SK-N-SH treated with all-trans-retinoic acid at 6 μM for 48 hours (cell line): ENCODE results near the gene PDHB.

Source experiments
- ATAC-seq: fragments of 200-7000 bp; cut with Tn5 transposase; 3 replicates; pipeline ENCODE4 v1.9.1; 2020; ENCODE audit warnings: mild to moderate bottlenecking, moderate library complexity
- ARNTL ChIP-seq: fragments of 450-650 bp; formaldehyde crosslinking; IDR thresholded peaks from 2 replicates; pipeline ENCODE4 v1.5.0; 2020; ENCODE audit warnings: low read depth, mild to moderate bottlenecking, moderate library complexity, borderline replicate concordance
- BACH2 ChIP-seq: fragments of 250-450 bp; sonication (Bioruptor Pico); IDR thresholded peaks from 2 replicates; pipeline ENCODE4 v1.9.0; 2021; ENCODE audit warnings: mild to moderate bottlenecking, borderline replicate concordance
- CSRNP3 ChIP-seq: fragments of 250-450 bp; sonication (Bioruptor Pico); IDR thresholded peaks from 2 replicates; pipeline ENCODE4 v1.5.1; 2021; ENCODE audit warnings: mild to moderate bottlenecking, moderate library complexity
- ESRRG ChIP-seq: fragments of 250-450 bp; sonication (Bioruptor Pico); IDR thresholded peaks from 2 replicates; pipeline ENCODE4 v1.6.1; 2021; ENCODE audit warnings: mild to moderate bottlenecking
- PATZ1 ChIP-seq: fragments of 250-450 bp; sonication (Bioruptor Pico); IDR thresholded peaks from 2 replicates; pipeline ENCODE4 v1.8.0; 2020; ENCODE audit warnings: mild to moderate bottlenecking, moderate library complexity, borderline replicate concordance
- POU6F1 ChIP-seq: fragments of 250-450 bp; sonication (Bioruptor Pico); IDR thresholded peaks from 2 replicates; pipeline ENCODE4 v1.8.0; 2021; ENCODE audit warnings: low read depth, mild to moderate bottlenecking, moderate library complexity, borderline replicate concordance
- PPARA ChIP-seq: fragments of 250-450 bp; sonication (Bioruptor Pico); IDR thresholded peaks from 2 replicates; pipeline ENCODE4 v1.5.0; 2020; ENCODE audit warnings: mild to moderate bottlenecking, borderline replicate concordance
- RARB ChIP-seq: fragments of 250-450 bp; sonication (Bioruptor Pico); IDR thresholded peaks from 2 replicates; pipeline ENCODE4 v1.8.0; 2021; ENCODE audit warnings: mild to moderate bottlenecking, moderate library complexity
- SNAI2 ChIP-seq: fragments of 250-450 bp; sonication (Bioruptor Pico); IDR thresholded peaks from 2 replicates; pipeline ENCODE4 v1.5.0; 2020; ENCODE audit warnings: mild to moderate bottlenecking, moderate library complexity
- TCF4 ChIP-seq: fragments of 250-450 bp; sonication (Bioruptor Pico); IDR thresholded peaks from 2 replicates; pipeline ENCODE4 v1.8.0; 2021; ENCODE audit warnings: mild to moderate bottlenecking, moderate library complexity, borderline replicate concordance
- TOX ChIP-seq: fragments of 250-450 bp; sonication (Bioruptor Pico); IDR thresholded peaks from 2 replicates; pipeline ENCODE4 v1.8.0; 2021; ENCODE audit warnings: mild to moderate bottlenecking, moderate library complexity, borderline replicate concordance
- TSHZ2 ChIP-seq: fragments of 250-450 bp; sonication (Bioruptor Pico); IDR thresholded peaks from 2 replicates; pipeline ENCODE4 v1.5.0; 2020; ENCODE audit warnings: mild to moderate bottlenecking, moderate library complexity
- ZC3H10 ChIP-seq: fragments of 250-450 bp; sonication (Bioruptor Pico); IDR thresholded peaks from 2 replicates; pipeline ENCODE4 v1.5.1; 2021; ENCODE audit warnings: mild to moderate bottlenecking, moderate library complexity
- ZFP3 ChIP-seq: fragments of 250-450 bp; sonication (Bioruptor Pico); IDR thresholded peaks from 2 replicates; pipeline ENCODE4 v1.5.0; 2020; ENCODE audit warnings: mild to moderate bottlenecking, moderate library complexity
- ZFP30 ChIP-seq: fragments of 450-650 bp; formaldehyde crosslinking; IDR thresholded peaks from 2 replicates; pipeline ENCODE4 v1.5.0; 2022; ENCODE audit warnings: mild to moderate bottlenecking, moderate library complexity
- ZNF565 ChIP-seq: fragments of 450-650 bp; formaldehyde crosslinking; conservative IDR thresholded peaks from 2 replicates; pipeline ENCODE4 v1.5.0; 2020; ENCODE audit warnings: low read depth, mild to moderate bottlenecking, moderate library complexity
- ZNF70 ChIP-seq: fragments of 450-650 bp; formaldehyde crosslinking; IDR thresholded peaks from 2 replicates; pipeline ENCODE4 v1.5.0; 2020; ENCODE audit warnings: mild to moderate bottlenecking, moderate library complexity
- ZNF8 ChIP-seq: fragments of 450-650 bp; formaldehyde crosslinking; IDR thresholded peaks from 2 replicates; pipeline ENCODE4 v1.5.0; 2020; ENCODE audit warnings: mild to moderate bottlenecking, moderate library complexity

The PDHB gene

GRCh38 chr3:58471025-58471887 lies 37.6 kb upstream of the PDHB start:
- TF ChIP-seq SNAI2, result no peak
- no peak for TF ChIP-seq TOX (CRISPR knock-in tag)
- TF ChIP-seq RARB, result no peak
- TF ChIP-seq POU6F1 (CRISPR knock-in tag), result no peak; the same call in 1 of the 2 replicates
- TF ChIP-seq ZFP3 (CRISPR knock-in tag), result no peak
- TF ChIP-seq ESRRG, result no peak
- no peak for TF ChIP-seq TCF4 (CRISPR knock-in tag)
- no peak for TF ChIP-seq PPARA (CRISPR knock-in tag)
- TF ChIP-seq ZC3H10, result no peak
- TF ChIP-seq BACH2 (CRISPR knock-in tag), result no peak
- ATAC-seq, result peak; percentile 90

GRCh38 chr3:58470363-58471024 lies 36.9 kb upstream of the PDHB start:
- ATAC-seq, result peak; percentile 32; the same call in 2 of the 3 replicates
- TF ChIP-seq ZFP30 (CRISPR knock-in tag) (no peak), ZNF8 (no peak), BACH2 (CRISPR knock-in tag) (no peak), TSHZ2 (CRISPR knock-in tag) (no peak), RARB (no peak), CSRNP3 (CRISPR knock-in tag) (no peak), ARNTL (CRISPR knock-in tag) (no peak), PPARA (CRISPR knock-in tag) (no peak), PATZ1 (no peak)
- TF ChIP-seq, all 23 proteins: peak for 0

GRCh38 chr3:58469096-58469495 lies 35.5 kb upstream of the PDHB start:
- no peak for ATAC-seq
- TF ChIP-seq PATZ1 (no peak; the same call in 1 of the 2 replicates), CSRNP3 (CRISPR knock-in tag) (no peak), ZC3H10 (peak; percentile 46; the same call in 1 of the 2 replicates), ZNF565 (no peak), ARNTL (CRISPR knock-in tag) (no peak), TSHZ2 (CRISPR knock-in tag) (no peak), ZNF70 (CRISPR knock-in tag) (no peak)
